ENCODE measurements around the gene CDPF1.

The CDPF1 gene

DNA sequence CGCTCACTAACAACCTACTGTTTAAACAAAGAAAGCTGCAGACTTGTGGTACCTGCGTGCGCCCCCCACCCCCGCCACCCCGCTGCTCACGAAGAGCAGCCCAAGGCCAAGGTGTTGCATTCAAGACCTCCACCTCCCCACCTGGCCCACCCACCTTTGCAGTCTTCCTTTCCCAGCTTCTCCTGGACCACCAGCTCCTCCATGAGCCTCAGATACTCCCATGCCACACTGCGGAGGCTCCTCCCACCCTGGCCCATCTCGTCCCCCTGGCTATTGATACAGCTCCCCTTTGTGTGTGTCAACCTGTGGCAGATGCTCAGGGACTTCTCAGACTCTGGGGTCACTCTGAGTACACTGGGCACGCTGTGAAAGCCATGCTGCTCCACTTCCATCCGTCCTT lies 3.9 kb downstream of the CDPF1 start:
- no peak overlapping the region for H3K27ac ChIP-seq
- TF ChIP-seq CTCF (conservative IDR thresholded peaks at IDR 0.05) (no peak), ZFX (IDR thresholded peaks at IDR 0.05) (no peak)

DNA sequence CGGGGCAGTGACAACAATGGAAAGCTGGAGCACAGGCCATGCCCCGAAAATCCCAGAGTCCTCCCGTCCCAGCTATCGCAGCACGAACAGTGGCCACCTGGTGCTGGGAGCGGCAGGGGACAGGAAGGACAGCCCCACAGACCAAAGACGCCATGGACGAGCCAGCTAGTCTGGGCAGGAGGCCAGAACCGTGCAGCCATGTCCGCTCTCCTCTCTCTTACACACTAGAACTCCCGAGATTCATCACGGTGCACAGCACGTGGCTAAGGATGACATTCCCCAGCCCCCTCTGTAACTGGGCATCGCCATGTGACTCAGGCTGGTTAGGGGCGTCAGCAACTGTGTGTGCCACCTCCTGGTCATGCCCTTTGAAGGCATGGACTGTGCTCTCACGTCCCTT lies 4.6 kb downstream of the CDPF1 start:
- H3K27ac ChIP-seq: no peak overlapping the region
- no peak for TF ChIP-seq ZFX (IDR thresholded peaks at IDR 0.05)
- no peak for TF ChIP-seq CTCF (conservative IDR thresholded peaks at IDR 0.05)

GRCh38 chr22:46244771-46245170 lies 5.3 kb downstream of the CDPF1 start:
- TF ChIP-seq ZFX (IDR thresholded peaks at IDR 0.05) (no peak), CTCF (conservative IDR thresholded peaks at IDR 0.05) (no peak)
- no peak overlapping the region for H3K27ac ChIP-seq

- H3K27ac ChIP-seq: no peak overlapping the region
- TF ChIP-seq CTCF (conservative IDR thresholded peaks at IDR 0.05) (no peak), ZFX (IDR thresholded peaks at IDR 0.05) (no peak)
Measured at GRCh38 chr22:46242076-46242475, 8.0 kb downstream of the CDPF1 start.

DNA sequence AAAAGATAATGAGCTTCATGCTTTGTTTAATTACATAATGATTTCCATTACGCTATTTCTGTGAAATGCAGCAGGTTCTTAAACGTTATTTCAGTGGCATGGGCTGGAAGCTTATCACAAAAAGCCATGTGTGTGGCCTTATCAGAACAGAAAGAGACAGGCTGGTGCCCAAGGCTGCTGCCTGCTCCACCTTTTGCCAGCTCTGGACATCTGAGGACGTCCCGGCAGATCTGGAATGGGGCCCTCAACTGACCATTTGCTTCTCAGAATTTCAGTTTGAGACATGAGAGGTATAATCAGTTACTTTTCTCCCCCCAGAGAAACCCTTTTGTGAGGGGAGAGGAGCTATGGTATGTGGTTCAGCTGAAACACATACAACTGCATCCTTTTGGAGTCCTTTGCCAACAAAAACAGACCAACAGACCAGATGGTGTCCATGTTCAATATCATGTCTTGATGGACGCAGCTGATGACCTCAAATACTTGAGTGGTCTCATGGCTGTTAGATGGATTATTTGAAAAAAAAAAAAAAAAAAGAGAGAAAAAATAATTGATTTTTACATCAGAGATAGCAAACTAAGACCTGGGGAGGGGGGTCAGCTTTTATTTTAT lies 8.6 kb downstream of the CDPF1 start:
- no peak for TF ChIP-seq ZFX (IDR thresholded peaks at IDR 0.05)
- no peak for TF ChIP-seq CTCF (conservative IDR thresholded peaks at IDR 0.05)
- no peak overlapping the region for H3K27ac ChIP-seq

DNA sequence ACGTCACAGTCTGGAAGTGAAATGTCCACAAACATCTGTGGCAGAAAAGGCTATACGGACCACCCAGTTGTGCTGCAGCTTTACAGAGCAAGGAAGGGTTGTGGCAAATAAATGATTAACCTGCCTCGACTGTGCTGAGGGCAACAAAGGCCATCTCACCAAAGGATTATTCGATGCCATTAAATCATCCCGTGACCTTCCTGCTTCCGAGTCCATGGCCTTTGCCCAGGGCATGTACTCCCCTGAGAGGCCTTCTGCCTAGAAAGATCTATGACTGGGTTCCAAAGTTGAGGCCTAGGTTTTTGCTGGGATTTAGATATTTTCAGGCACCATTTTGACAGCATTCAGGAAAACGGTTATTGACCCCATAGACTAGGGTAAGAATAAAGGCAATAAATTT lies 9.2 kb downstream of the CDPF1 start:
- TF ChIP-seq ZFX (IDR thresholded peaks at IDR 0.05) (no peak), CTCF (conservative IDR thresholded peaks at IDR 0.05) (no peak)
- H3K27ac ChIP-seq: no peak overlapping the region

GRCh38 chr22:46240506-46240905 lies 9.6 kb downstream of the CDPF1 start:
- no peak overlapping the region for H3K27ac ChIP-seq
- no peak for TF ChIP-seq CTCF (conservative IDR thresholded peaks at IDR 0.05)
- TF ChIP-seq ZFX (IDR thresholded peaks at IDR 0.05): no peak
